ENCODE data around the gene PIGC.

DNA sequence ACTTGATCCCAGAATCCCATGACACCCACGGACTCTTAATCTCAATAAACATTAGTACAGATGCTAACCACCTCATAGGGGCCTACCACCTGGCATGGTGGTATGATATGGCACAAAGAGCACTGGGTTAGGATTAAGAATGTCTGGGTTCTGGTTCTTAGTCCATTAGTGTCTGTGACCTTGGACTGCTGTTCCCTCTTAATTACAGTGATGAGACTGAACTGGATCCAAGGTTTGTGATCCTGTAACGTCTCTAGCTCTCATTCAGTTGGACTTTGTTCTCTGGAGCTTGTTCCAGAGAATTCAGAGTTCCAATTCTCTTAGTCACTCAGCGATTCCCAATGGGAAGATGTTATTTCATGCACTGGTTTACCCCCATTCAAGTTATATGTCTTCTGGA, 23.6 kb upstream of the PIGC start:
- TF ChIP-seq, protein P1, sequence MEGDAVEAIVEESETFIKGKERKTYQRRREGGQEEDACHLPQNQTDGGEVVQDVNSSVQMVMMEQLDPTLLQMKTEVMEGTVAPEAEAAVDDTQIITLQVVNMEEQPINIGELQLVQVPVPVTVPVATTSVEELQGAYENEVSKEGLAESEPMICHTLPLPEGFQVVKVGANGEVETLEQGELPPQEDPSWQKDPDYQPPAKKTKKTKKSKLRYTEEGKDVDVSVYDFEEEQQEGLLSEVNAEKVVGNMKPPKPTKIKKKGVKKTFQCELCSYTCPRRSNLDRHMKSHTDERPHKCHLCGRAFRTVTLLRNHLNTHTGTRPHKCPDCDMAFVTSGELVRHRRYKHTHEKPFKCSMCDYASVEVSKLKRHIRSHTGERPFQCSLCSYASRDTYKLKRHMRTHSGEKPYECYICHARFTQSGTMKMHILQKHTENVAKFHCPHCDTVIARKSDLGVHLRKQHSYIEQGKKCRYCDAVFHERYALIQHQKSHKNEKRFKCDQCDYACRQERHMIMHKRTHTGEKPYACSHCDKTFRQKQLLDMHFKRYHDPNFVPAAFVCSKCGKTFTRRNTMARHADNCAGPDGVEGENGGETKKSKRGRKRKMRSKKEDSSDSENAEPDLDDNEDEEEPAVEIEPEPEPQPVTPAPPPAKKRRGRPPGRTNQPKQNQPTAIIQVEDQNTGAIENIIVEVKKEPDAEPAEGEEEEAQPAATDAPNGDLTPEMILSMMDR (IDR thresholded peaks at IDR 0.05): no peak
- TF ChIP-seq ZFX (IDR thresholded peaks at IDR 0.05; ENCODE audit: borderline replicate concordance): no peak
